Raji (cell line): ENCODE measurements around the gene CYBB.

Experiments
- POLR2A ChIP-seq: IDR thresholded peaks from 2 replicates; pipeline ENCODE4 v1.6.1; 2011; ENCODE audit warnings: low read depth, low read length, control low read depth; ENCODE audit not compliant: insufficient read depth

The CYBB gene

DNA sequence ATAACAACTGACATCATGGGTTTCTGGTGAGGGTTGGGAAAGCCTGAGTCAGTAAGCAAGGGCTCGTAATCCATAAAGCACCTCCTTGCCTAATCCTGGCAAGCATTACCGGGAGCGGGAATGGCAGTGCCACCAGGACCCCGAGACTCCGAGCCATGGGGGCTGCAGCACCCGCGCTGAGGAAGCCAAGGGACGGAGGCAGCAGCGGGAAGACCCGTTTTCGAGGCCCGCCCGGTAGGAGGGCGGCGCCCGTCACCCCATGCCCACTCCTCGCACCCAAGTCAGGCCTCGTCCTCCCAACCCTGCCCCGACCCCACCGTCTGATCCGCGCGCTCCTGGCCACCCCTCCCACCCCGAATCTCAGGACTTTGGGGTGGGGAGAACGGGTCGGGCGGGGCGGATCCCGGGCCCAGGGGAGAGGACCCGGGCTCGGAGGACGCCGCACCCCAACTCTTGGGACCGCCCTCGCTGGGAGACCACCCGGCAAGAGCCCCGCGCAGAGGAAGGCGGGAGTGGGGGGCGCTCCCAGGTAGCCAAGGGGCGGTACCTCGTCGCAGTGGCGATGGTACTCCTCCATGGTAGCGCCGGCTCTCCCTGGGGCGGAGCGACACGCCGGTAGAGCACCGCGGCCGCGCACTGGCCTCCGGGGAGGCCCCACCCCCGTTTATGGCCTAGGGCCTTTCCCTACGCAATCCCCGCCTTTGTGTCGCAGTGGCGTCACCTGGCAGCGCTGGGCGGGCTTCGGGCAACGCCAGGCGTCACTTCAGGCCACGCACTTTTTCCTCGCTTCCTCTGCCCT lies 67.3 kb downstream of the CYBB start, which contains the start of gene DYNLT3:
Gene DYNLT3 (minus strand): TSS at position 638 of the 799 bp plus-strand sequence. CDS start 61 bp downstream, at position 577.
- peak; percentile 73 for TF ChIP-seq POLR2A

GRCh38 chrX:37847733-37848197 lies 67.9 kb downstream of the CYBB start:
- no peak for TF ChIP-seq POLR2A

DNA sequence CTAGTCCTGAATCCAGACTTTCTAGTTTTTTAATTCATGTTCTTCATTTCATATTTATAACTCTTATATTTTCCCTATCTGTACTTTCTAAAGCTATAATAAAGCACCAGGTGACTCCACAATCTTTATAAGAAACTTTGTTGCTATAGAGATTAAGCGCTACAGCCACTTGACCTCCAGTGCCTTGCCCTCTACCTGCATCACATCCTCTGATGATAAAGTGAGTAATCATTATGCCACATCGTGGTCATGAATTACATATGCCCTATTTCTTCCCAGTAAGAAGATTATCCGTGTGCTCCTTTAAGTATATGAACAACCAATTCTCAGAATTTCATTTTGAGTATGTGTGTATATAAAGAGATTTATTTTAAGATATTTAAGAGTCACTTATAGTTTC lies 74.3 kb downstream of the CYBB start:
- TF ChIP-seq POLR2A, result no peak

- TF ChIP-seq POLR2A, result no peak
These were observed 74.9 kb downstream of the CYBB start for GRCh38 chrX:37854748-37855147.

- TF ChIP-seq POLR2A, result no peak
These were observed 80.9 kb downstream of the CYBB start for GRCh38 chrX:37860721-37861120.

DNA sequence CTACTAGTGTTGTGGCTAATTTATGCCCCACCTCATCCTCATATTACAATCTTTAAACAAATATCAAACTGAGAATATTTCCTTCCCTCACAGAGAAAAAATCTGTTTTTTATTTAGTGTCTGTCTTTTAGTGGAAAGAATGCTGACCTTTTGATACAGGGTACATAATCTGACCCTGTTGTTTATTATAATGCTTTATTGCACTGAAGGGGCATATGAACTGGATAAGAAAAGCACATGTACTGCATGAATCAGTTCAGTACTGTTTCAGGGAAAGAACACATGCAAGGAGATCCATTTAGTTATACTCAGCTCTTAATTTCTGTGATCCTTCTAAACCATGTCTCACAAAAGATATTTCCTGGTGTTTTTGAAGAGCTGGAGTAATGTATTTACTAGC lies 83.0 kb downstream of the CYBB start:
- TF ChIP-seq POLR2A, result no peak
